GM19193 (cell line): ENCODE results near the gene SPIN1.

Source experiments
- POLR2A ChIP-seq: IDR thresholded peaks from 4 replicates; pipeline ENCODE4 v1.6.1; 2011; ENCODE audit not compliant: insufficient read depth, insufficient read length; ENCODE audit errors: extremely low read depth

SPIN1 gene

GRCh38 chr9:88498880-88499279, 110.6 kb downstream of the SPIN1 start:
- TF ChIP-seq POLR2A: no peak

GRCh38 chr9:88501086-88501485, 112.8 kb downstream of the SPIN1 start:
- no peak for TF ChIP-seq POLR2A

GRCh38 chr9:88502552-88503034, 114.3 kb downstream of the SPIN1 start:
- TF ChIP-seq POLR2A: no peak

- TF ChIP-seq POLR2A: no peak
Observed at GRCh38 chr9:88503081-88503844, 115.0 kb downstream of the SPIN1 start.

- TF ChIP-seq POLR2A: no peak
Observed at GRCh38 chr9:88503845-88504764, 115.9 kb downstream of the SPIN1 start.

GRCh38 chr9:88508326-88508725, 120.1 kb downstream of the SPIN1 start:
- no peak for TF ChIP-seq POLR2A

GRCh38 chr9:88511906-88512305, 123.7 kb downstream of the SPIN1 start:
- no peak for TF ChIP-seq POLR2A

- no peak for TF ChIP-seq POLR2A
Observed at GRCh38 chr9:88514247-88514646, 126.0 kb downstream of the SPIN1 start.

- no peak for TF ChIP-seq POLR2A
Observed at GRCh38 chr9:88521308-88521707, 133.1 kb downstream of the SPIN1 start.

GRCh38 chr9:88522360-88522759, 134.1 kb downstream of the SPIN1 start:
- no peak for TF ChIP-seq POLR2A

GRCh38 chr9:88523056-88523455, 134.8 kb downstream of the SPIN1 start:
- TF ChIP-seq POLR2A: no peak

GRCh38 chr9:88524911-88525310, 136.7 kb downstream of the SPIN1 start:
- TF ChIP-seq POLR2A: no peak

- no peak for TF ChIP-seq POLR2A
Observed at GRCh38 chr9:88527618-88528017, 139.4 kb downstream of the SPIN1 start.
